A549 (cell line): Measurements from ENCODE around the gene CAMTA1. TPM values are rescaled to one million over a fixed set of nuclear protein-coding genes. Genes with fewer than 3 reads are reported as not detected.

Source experiments
- ATAC-seq, 2 experiments: fragments of 200-7000 bp in 1 of 2; fragments of >200 bp in 1 of 2; cut with Nextera tagmentation in 1 of 2; cut with Tn5 transposase in 1 of 2; 3 replicates each; pipeline versions ENCODE4 v1.8.0 to v1.9.1; 2018 to 2020; ENCODE audit warnings: mild to moderate bottlenecking in 1 of 2, moderate library complexity in 1 of 2
- CTCF ChIA-PET: fragments of 300-600 bp; sonication (Branson Sonifier 250); formaldehyde crosslinking; extraction: SDS; loops from one replicate; lab custom pipeline; 2021; ENCODE audit warnings: antibody characterized with exemption, inconsistent platforms; lab: Yijun Ruan, JAX
- POLR2A ChIA-PET: fragments of 350-600 bp; formaldehyde crosslinking; extraction: SDS; loops from one replicate; lab custom pipeline; 2021; ENCODE audit warnings: antibody characterized with exemption, inconsistent platforms; lab: Yijun Ruan, JAX
- DNase-seq, 2 experiments: peaks; one replicate each; pipeline versions ENCODE4 v3.0.0 to v3.0.0-alpha.2; 2011 to 2016; ENCODE audit warnings: low read depth in 1 of 2, low spot score in 1 of 2
- FAIRE-seq: peaks from 2 replicates; lab custom pipeline; 2011; peaks lifted over from hg19 to GRCh38; lab: Jason Lieb, UNC
- H3K27ac ChIP-seq, 2 experiments: fragments of >200 bp; sonication (Bioruptor Twin); formaldehyde crosslinking; 3 replicates each; pipeline ENCODE4 v1.5.1; 2016 to 2017
- H3K4me1 ChIP-seq: fragments of >200 bp; sonication (Bioruptor Twin); formaldehyde crosslinking; 3 replicates; pipeline ENCODE4 v1.6.1; 2016
- H3K4me2 ChIP-seq: fragments of >200 bp; sonication (Bioruptor Twin); formaldehyde crosslinking; 3 replicates; pipeline ENCODE4 v1.6.1; 2016
- H3K4me3 ChIP-seq: fragments of >200 bp; sonication (Bioruptor Twin); formaldehyde crosslinking; 3 replicates; pipeline ENCODE4 v1.5.1; 2016
- H3K9me3 ChIP-seq: fragments of >200 bp; sonication (Bioruptor Twin); formaldehyde crosslinking; 3 replicates; pipeline ENCODE4 v1.6.1; 2016
- CBX2 ChIP-seq: fragments of 200-600 bp; sonication (generic); IDR thresholded peaks from 2 replicates; pipeline ENCODE4 v1.6.1; 2016; ENCODE audit warnings: low read depth, mild to moderate bottlenecking, borderline replicate concordance
- CBX8 ChIP-seq: fragments of 200-600 bp; sonication (generic); IDR thresholded peaks from 2 replicates; pipeline ENCODE4 v1.6.1; 2016
- CEBPB ChIP-seq, 2 experiments: fragments of >200 bp in 1 of 2; sonication (Bioruptor Twin) in 1 of 2; formaldehyde crosslinking in 1 of 2; IDR thresholded peaks; 2 replicates each; pipeline ENCODE4 v1.6.1; 2012 to 2016
- CHD4 ChIP-seq: fragments of 200-600 bp; sonication (generic); IDR thresholded peaks from 2 replicates; pipeline ENCODE4 v1.6.1; 2016; ENCODE audit warnings: antibody characterized with exemption, mild to moderate bottlenecking, borderline replicate concordance
- EHMT2 ChIP-seq: fragments of 200-600 bp; sonication (generic); IDR thresholded peaks from 2 replicates; pipeline ENCODE4 v1.6.1; 2016; ENCODE audit warnings: antibody characterized with exemption, low read depth, mild to moderate bottlenecking, moderate library complexity
- HDAC2 ChIP-seq: fragments of 200-600 bp; sonication (generic); IDR thresholded peaks from 2 replicates; pipeline ENCODE4 v1.6.1; 2016
- HOXA7 ChIP-seq: fragments of 250-450 bp; sonication (Bioruptor Pico); IDR thresholded peaks from 2 replicates; pipeline ENCODE4 v1.5.0; 2020; ENCODE audit warnings: mild to moderate bottlenecking, moderate library complexity
- HOXB5 ChIP-seq: fragments of 250-450 bp; sonication (Bioruptor Pico); IDR thresholded peaks from 2 replicates; pipeline ENCODE4 v1.5.0; 2020; ENCODE audit warnings: mild to moderate bottlenecking, moderate library complexity
- JUNB ChIP-seq: fragments of >200 bp; sonication (Bioruptor Twin); formaldehyde crosslinking; IDR thresholded peaks from 2 replicates; pipeline ENCODE4 v1.6.1; 2016
- KDM1A ChIP-seq: fragments of 200-600 bp; sonication (generic); IDR thresholded peaks from 2 replicates; pipeline ENCODE4 v1.6.1; 2016; ENCODE audit warnings: low read depth, mild to moderate bottlenecking
- MAFK ChIP-seq: fragments of 450-650 bp; IDR thresholded peaks from 2 replicates; pipeline ENCODE4 v1.6.1; 2014; ENCODE audit not compliant: partially characterized antibody
- MAZ ChIP-seq: fragments of 150-350 bp; IDR thresholded peaks from 2 replicates; pipeline ENCODE4 v1.6.1; 2014; ENCODE audit warnings: antibody characterized with exemption, low read depth, low read length, borderline replicate concordance
- NFE2L2 ChIP-seq: fragments of 150-350 bp; conservative IDR thresholded peaks from 2 replicates; pipeline ENCODE4 v1.6.1; 2014; ENCODE audit warnings: low read length
- RARB ChIP-seq: fragments of 250-450 bp; sonication (Bioruptor Pico); IDR thresholded peaks from 2 replicates; pipeline ENCODE4 v1.8.0; 2021; ENCODE audit warnings: mild to moderate bottlenecking, moderate library complexity
- RFX5 ChIP-seq: fragments of 450-650 bp; IDR thresholded peaks from 2 replicates; pipeline ENCODE4 v1.7.1; 2014; ENCODE audit warnings: antibody characterized with exemption, mild to moderate bottlenecking, moderate library complexity
- RNF2 ChIP-seq: fragments of 200-600 bp; sonication (generic); IDR thresholded peaks from 2 replicates; pipeline ENCODE4 v1.6.1; 2016; ENCODE audit warnings: low read depth, mild to moderate bottlenecking, antibody characterized with exemption, moderate library complexity, borderline replicate concordance
- TFCP2L1 ChIP-seq: fragments of 250-450 bp; sonication (Bioruptor Pico); IDR thresholded peaks from 2 replicates; pipeline ENCODE4 v1.5.0; 2021; ENCODE audit warnings: mild to moderate bottlenecking
- ZFP36 ChIP-seq: fragments of 450-650 bp; IDR thresholded peaks from 2 replicates; pipeline ENCODE4 v1.6.1; 2014; ENCODE audit warnings: borderline replicate concordance; ENCODE audit not compliant: partially characterized antibody
- WGBS: methylation state at CpG from one replicate; pipeline ENCODE4 v1.1.6; 2017; ENCODE audit errors: missing lambda C conversion rate; 5-methylcytosine and 5-hydroxymethylcytosine counted together
- polyA plus RNA-seq, 4 experiments: library from polyadenylated mRNA; depleted of rRNA in 3 of 4; stranded (reverse); fragments of >200 nt; fragmentation: RNase III in 1 of 4; extraction: RNeasy Plus Mini Kit Qiagen cat#74134 plus additional on column Dnase treatment in 1 of 4; gene quantifications; 2 replicates in 3 of 4; 3 replicates in 1 of 4; pipeline ENCODE4 v1.2.3, GENCODE V29; 2011 to 2017
- TF ChIP-seq, protein P1 (sequence below): fragments of >200 bp; sonication (Bioruptor Twin); formaldehyde crosslinking; IDR thresholded peaks from 3 replicates; pipeline ENCODE4 v1.6.1; 2016
- TF ChIP-seq, protein P2 (sequence below): fragments of 250-450 bp; sonication (Bioruptor Pico); IDR thresholded peaks from 2 replicates; pipeline ENCODE4 v1.5.0; 2021; ENCODE audit warnings: mild to moderate bottlenecking, moderate library complexity, borderline replicate concordance

The CAMTA1 gene
- polyA plus RNA-seq, 2 of the 4 experiments (the other 2 are of a cell fraction), result 58.8 to 75.0 TPM

DNA sequence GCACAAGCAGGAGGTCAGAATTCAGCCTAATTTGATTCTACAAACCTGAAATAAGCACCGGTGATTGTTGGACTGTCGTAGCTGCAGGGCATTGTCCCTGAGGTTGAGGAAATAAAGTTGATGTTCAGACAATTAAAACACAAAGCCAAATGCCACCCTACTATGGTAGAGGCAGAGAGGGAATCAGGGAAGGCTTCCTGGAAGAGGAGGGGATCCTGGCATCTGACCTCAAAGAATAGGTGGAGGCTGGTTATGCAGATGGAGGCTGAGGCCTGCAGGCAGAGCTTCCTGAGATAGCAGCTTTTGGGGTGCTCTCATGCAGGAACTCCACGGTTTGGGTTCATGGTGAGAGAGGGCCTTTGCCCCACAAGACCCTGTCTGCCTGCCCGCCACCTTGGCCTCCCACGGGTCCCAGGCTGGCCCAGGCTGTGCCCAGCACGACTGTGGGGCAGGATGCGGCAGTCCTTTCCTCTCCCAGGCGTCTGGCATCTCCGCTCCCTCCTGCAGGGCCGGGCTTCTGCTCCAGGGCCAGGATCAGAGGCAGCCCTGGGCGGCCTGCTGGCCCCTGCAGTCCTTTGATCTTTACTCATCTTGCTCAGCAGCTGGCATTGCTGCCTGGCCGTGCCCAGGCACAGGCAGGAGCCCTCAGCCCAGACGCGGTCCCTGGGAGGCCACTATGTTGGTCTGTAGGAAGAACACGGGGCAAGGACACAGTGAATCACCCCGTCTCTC, 851.7 kb downstream of the CAMTA1 start:
- DNase-seq (no peak), ATAC-seq (no peak), FAIRE-seq (no peak)
- WGBS, result 77% methylated on average over 10 of the region's 16 CpGs
- Histone ChIP-seq H3K27ac (0 out of 6 replicates have a peak overlapping the region, but pooled peaks of 1 of the 2 experiments have one; percentile 39), H3K4me1 (peaks cover 2% of the 10 kb centered on the region; the same call in 1 of the 3 replicates), H3K9me3 (no peaks in the 10 kb centered on the region), H3K4me3 (no peak overlapping the region), H3K4me2 (no peak overlapping the region)
- CTCF ChIA-PET, result interaction anchor here (1.3 kb wide), 1 partner anchor 594 kb away, joined by 4 read pairs; no protein-coding TSS in a partner anchor
- POLR2A ChIA-PET, result no interaction called here
- no peak for TF ChIP-seq MAZ
- TF ChIP-seq, protein P1, sequence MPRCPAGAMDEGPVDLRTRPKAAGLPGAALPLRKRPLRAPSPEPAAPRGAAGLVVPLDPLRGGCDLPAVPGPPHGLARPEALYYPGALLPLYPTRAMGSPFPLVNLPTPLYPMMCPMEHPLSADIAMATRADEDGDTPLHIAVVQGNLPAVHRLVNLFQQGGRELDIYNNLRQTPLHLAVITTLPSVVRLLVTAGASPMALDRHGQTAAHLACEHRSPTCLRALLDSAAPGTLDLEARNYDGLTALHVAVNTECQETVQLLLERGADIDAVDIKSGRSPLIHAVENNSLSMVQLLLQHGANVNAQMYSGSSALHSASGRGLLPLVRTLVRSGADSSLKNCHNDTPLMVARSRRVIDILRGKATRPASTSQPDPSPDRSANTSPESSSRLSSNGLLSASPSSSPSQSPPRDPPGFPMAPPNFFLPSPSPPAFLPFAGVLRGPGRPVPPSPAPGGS, result no peak
- peak; percentile 66 for TF ChIP-seq ZFP36

DNA sequence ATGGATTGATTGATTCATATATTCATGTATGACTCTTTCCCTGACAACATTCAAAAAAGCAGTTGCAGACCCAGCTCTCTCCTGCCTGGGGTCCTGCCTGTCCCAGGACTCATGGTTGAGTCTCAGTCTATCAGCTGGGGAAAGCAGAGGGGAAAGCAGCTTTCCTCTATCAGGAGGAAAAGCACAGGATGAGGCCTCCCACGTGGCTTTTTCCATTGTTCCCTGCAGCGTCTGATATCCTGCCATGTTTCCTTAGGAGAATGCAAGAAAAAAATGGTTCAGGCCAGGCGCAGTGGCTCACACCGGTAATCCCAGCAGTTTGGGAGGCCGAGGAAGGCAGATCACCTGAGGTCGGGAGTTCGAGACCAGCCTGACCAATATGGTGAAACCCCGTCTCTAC, 852.8 kb downstream of the CAMTA1 start:
- WGBS, result 89% methylated on average over 8 of the region's 8 CpGs
- DNase-seq (no peak), ATAC-seq (no peak)
- CTCF ChIA-PET, result no interaction called here
- peaks cover 5% of the 10 kb centered on the region; the same call in 1 of the 3 replicates for H3K4me1 ChIP-seq
- H3K4me2 ChIP-seq, result no peak overlapping the region
- H3K27ac ChIP-seq, result no peak overlapping the region
- POLR2A ChIA-PET, result no interaction called here
- no peak for TF ChIP-seq CEBPB (IDR thresholded peaks at IDR 0.05)
- no peak for TF ChIP-seq RFX5
- TF ChIP-seq CBX2, result no peak
- TF ChIP-seq HOXB5, result no peak
- no peak for TF ChIP-seq KDM1A
- no peak for TF ChIP-seq CHD4
- TF ChIP-seq TFCP2L1 (CRISPR knock-in tag), result no peak
- TF ChIP-seq MAFK, result no peak
- no peak for TF ChIP-seq RARB (CRISPR knock-in tag)
- no peak for TF ChIP-seq EHMT2
- TF ChIP-seq HOXA7 (CRISPR knock-in tag), result no peak
- no peak for TF ChIP-seq NFE2L2
- TF ChIP-seq, protein P2, sequence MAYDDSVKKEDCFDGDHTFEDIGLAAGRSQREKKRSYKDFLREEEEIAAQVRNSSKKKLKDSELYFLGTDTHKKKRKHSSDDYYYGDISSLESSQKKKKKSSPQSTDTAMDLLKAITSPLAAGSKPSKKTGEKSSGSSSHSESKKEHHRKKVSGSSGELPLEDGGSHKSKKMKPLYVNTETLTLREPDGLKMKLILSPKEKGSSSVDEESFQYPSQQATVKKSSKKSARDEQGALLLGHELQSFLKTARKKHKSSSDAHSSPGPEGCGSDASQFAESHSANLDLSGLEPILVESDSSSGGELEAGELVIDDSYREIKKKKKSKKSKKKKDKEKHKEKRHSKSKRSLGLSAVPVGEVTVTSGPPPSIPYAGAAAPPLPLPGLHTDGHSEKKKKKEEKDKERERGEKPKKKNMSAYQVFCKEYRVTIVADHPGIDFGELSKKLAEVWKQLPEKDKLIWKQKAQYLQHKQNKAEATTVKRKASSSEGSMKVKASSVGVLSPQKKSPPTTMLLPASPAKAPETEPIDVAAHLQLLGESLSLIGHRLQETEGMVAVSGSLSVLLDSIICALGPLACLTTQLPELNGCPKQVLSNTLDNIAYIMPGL (CRISPR knock-in tag), result no peak
- no peak for TF ChIP-seq HDAC2
- no peak for TF ChIP-seq ZFP36
- no peak for TF ChIP-seq JUNB
- TF ChIP-seq, all 56 proteins: peak for 0
- FAIRE-seq, result no peak
- Histone ChIP-seq H3K4me3 (no peak overlapping the region), H3K9me3 (no peaks in the 10 kb centered on the region)

DNA sequence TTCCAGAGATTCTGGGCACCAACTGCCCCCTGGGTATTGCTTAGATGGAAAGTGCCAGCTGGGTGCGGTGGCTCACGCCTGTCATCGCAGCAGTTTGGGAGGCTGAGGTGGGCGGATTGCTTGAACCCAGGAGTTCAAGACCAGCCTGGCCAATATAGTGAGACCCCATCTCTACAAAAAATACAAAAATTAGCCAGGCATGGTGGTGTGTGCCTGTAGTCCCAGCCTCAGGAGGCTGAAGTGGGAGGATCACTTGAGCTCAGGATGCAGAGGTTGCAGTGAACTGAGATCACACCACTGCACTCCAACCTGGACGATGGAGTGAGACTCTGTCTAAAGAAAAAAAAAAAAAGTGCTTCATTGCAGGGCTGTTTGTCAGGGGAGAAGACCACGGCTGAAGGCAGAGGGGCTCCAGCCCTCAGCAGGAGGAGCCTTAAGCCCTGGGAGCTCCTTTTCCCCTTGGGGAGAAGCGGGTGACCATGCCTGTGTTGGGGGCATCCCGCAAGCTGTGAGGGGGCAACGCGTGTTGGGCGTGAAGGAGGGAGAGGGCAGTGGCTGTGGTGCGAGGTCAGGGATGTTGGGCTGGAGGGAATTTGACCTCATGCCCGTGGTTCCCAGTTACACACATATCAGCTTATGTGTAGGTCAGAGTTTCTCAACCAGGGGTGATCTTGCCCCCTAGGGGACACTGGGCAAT, 854.3 kb downstream of the CAMTA1 start:
- ATAC-seq, result no peak
- no peaks in the 10 kb centered on the region for H3K9me3 ChIP-seq
- H3K4me3 ChIP-seq, result no peak overlapping the region
- TF ChIP-seq RNF2 (no peak), CHD4 (no peak), CBX8 (no peak), RFX5 (no peak)
- TF ChIP-seq, all 56 proteins: peak for 0
- ChIA-PET POLR2A (no interaction called here), CTCF (interaction anchor here (0.6 to 6.0 kb wide), 10 partner anchors 9 to 929 kb away, joined by 3 to 46 read pairs (median 3); no protein-coding TSS in a partner anchor)
- Histone ChIP-seq H3K4me2 (no peak overlapping the region), H3K27ac (peak overlapping the region in 1 of 2 experiments; percentile 92; a peak in 2 of 6 replicates), H3K4me1 (peaks cover 5% of the 10 kb centered on the region; the same call in 1 of the 3 replicates)
- DNase-seq (no peak), FAIRE-seq (no peak)
- WGBS, result 85% methylated on average over 7 of the region's 13 CpGs
